OCI-LY1 (cell line): ENCODE data around the gene ZFYVE28.

Experiments
- EZH2 ChIP-seq: fragments of 200-600 bp; sonication (generic), shearing (Covaris generic); IDR thresholded peaks from 2 replicates; pipeline ENCODE4 v1.8.0; 2017; ENCODE audit warnings: borderline replicate concordance, mixed run types, mild to moderate bottlenecking, antibody characterized with exemption, low read length, moderate library complexity, mixed read lengths
- TF ChIP-seq, protein P1 (sequence below): fragments of 200-600 bp; sonication (generic), shearing (Covaris generic); IDR thresholded peaks from 2 replicates; pipeline ENCODE4 v1.5.1; 2017; ENCODE audit warnings: mild to moderate bottlenecking, antibody characterized with exemption, low read length, moderate library complexity, mixed read lengths

DNA sequence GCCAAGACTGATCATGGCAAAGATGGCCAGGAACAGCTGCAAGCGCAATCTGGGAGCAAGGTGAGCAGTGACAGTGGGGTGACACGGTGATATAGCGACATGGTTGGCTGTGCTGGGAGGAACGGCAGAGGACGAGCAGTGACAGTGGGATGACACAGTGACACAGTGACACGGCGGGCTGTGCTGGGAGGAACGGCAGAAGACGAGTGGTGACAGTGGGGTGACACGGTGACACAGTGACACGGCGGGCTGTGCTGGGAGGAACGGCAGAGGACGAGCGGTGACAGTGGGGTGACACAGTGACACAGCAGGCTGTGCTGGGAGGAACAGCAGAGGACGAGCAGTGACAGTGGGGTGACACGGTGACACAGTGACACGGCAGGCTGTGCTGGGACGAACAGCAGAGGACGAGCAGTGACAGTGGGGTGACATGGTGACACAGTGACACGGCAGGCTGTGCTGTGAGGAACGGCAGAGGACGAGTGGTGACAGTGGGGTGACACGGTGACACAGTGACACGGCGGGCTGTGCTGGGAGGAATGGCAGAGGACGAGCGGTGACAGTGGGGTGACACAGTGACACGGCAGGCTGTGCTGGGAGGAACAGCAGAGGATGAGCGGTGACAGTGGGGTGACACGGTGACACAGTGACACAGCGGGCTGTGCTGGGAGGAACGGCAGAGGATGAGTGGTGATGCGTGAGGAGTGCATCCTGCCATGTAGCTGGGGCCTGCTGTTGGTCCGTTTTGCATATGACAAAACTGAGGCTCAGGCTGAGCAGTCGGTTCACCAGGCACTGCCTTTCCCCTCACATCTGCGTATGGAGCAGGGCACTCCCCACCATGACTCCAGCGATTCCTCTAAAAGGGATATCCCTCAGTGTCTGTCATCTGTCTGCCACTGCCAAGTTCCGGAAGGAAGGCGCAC lies 120.6 kb downstream of the ZFYVE28 start:
- TF ChIP-seq, protein P1, sequence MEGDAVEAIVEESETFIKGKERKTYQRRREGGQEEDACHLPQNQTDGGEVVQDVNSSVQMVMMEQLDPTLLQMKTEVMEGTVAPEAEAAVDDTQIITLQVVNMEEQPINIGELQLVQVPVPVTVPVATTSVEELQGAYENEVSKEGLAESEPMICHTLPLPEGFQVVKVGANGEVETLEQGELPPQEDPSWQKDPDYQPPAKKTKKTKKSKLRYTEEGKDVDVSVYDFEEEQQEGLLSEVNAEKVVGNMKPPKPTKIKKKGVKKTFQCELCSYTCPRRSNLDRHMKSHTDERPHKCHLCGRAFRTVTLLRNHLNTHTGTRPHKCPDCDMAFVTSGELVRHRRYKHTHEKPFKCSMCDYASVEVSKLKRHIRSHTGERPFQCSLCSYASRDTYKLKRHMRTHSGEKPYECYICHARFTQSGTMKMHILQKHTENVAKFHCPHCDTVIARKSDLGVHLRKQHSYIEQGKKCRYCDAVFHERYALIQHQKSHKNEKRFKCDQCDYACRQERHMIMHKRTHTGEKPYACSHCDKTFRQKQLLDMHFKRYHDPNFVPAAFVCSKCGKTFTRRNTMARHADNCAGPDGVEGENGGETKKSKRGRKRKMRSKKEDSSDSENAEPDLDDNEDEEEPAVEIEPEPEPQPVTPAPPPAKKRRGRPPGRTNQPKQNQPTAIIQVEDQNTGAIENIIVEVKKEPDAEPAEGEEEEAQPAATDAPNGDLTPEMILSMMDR, result no peak
- no peak for TF ChIP-seq EZH2
